Gastroesophageal sphincter (tissue), 4 donors: Measurements from ENCODE around the gene MRPL52. TPM values are rescaled to one million over a fixed set of nuclear protein-coding genes. Genes with fewer than 3 reads are reported as not detected.
"Not testable (repeated sequence)": the region's sequence is repeated elsewhere in the genome, so short reads cannot be mapped to it uniquely, and the experiment has no call there.

Source experiments
- ATAC-seq: fragments of 150-250 bp; one replicate; pipeline ENCODE4 v1.9.1; 2016; ENCODE audit warnings: mild to moderate bottlenecking, moderate library complexity
- H3K27ac ChIP-seq, 4 donors: fragments of 200-600 bp; sonication (generic) in 3 of 4; 1 replicate in 3 of 4; 2 replicates in 1 of 4; pipeline ENCODE4 v1.5.1; 2016 to 2019
- H3K27me3 ChIP-seq: fragments of 200-600 bp; sonication (generic); one replicate; pipeline ENCODE4 v1.5.1; 2019
- H3K36me3 ChIP-seq, 2 donors: fragments of 200-600 bp; sonication (generic); one replicate each; pipeline ENCODE4 v1.5.1; 2019; ENCODE audit warnings: control low read depth in 1 of 2
- H3K4me1 ChIP-seq, 3 donors: fragments of 200-600 bp; sonication (generic); 1 replicate in 2 of 3; 2 replicates in 1 of 3; pipeline ENCODE4 v1.5.1; 2016 to 2019; ENCODE audit warnings: control low read depth in 2 of 3
- H3K4me3 ChIP-seq, 2 donors: fragments of 200-600 bp; sonication (generic); one replicate each; pipeline ENCODE4 v1.5.1; 2019; ENCODE audit warnings: mild to moderate bottlenecking in 1 of 2, moderate library complexity in 1 of 2
- H3K9me3 ChIP-seq, 3 donors: fragments of 200-600 bp; sonication (generic); one replicate each; pipeline ENCODE4 v1.5.1; 2017 to 2019; ENCODE audit warnings: control low read depth in 2 of 3
- EP300 ChIP-seq: sonication (generic); formaldehyde crosslinking; IDR thresholded peaks from one replicate; pipeline ENCODE4 v1.6.1; 2017; ENCODE audit warnings: antibody characterized with exemption, mild to moderate bottlenecking
- POLR2A ChIP-seq, 2 donors: fragments of 450-650 bp; IDR thresholded peaks; one replicate each; pipeline ENCODE4 v1.6.1; 2017; ENCODE audit warnings: antibody characterized with exemption in 2 of 2, mild to moderate bottlenecking in 2 of 2, moderate library complexity in 1 of 2
- POLR2AphosphoS5 ChIP-seq: sonication (generic); formaldehyde crosslinking; IDR thresholded peaks from one replicate; pipeline ENCODE4 v1.6.1; 2017; ENCODE audit warnings: antibody characterized with exemption
- WGBS, 2 donors: methylation state at CpG; one replicate each; pipeline ENCODE4 v1.1.5; 2018; ENCODE audit warnings: low coverage in 1 of 2; 5-methylcytosine and 5-hydroxymethylcytosine counted together
- total RNA-seq, 4 donors: library from RNA; depleted of rRNA; stranded (reverse); fragments of >200 nt; gene quantifications; one replicate each; pipeline ENCODE4 v1.1.0, GENCODE V29; 2016
- TF ChIP-seq, protein P1 (sequence below), 4 experiments: fragments of 200-600 bp in 2 of 4; fragments of 450-650 bp in 2 of 4; sonication (generic) in 1 of 4; IDR thresholded peaks; one replicate each; pipeline ENCODE4 v1.5.1; 2017 to 2019; ENCODE audit warnings: antibody characterized with exemption in 4 of 4, mild to moderate bottlenecking in 2 of 4, moderate library complexity in 2 of 4

The MRPL52 gene
- total RNA-seq, 4 donors from 2014 or later, result 24.4 to 65.0 (median 35.0) TPM

DNA sequence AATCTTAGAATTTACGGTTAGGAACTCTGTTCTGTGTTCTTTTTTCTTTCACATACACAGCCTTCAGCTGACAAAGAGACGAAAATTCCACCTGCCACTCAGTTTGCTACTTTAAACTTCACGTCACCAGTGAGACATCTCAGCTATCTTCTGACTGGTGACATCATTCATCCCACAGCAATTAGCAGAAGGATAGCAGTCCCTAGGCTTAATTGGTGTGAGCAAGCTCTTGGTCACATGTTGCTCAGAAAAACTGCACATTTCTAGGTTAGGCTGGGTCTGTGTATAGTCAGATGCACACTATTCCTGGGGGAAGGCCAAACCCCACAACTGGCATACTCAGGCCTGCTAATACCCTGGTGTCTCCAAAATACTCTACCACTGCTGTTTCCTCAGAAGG lies 38.4 kb upstream of the MRPL52 start:
- TF ChIP-seq POLR2A (IDR thresholded peaks at IDR 0.05) (no peak), POLR2AphosphoS5 (no peak), EP300 (no peak)
- TF ChIP-seq, protein P1, sequence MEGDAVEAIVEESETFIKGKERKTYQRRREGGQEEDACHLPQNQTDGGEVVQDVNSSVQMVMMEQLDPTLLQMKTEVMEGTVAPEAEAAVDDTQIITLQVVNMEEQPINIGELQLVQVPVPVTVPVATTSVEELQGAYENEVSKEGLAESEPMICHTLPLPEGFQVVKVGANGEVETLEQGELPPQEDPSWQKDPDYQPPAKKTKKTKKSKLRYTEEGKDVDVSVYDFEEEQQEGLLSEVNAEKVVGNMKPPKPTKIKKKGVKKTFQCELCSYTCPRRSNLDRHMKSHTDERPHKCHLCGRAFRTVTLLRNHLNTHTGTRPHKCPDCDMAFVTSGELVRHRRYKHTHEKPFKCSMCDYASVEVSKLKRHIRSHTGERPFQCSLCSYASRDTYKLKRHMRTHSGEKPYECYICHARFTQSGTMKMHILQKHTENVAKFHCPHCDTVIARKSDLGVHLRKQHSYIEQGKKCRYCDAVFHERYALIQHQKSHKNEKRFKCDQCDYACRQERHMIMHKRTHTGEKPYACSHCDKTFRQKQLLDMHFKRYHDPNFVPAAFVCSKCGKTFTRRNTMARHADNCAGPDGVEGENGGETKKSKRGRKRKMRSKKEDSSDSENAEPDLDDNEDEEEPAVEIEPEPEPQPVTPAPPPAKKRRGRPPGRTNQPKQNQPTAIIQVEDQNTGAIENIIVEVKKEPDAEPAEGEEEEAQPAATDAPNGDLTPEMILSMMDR (IDR thresholded peaks at IDR 0.05), result no peak
- 28% methylated on average over 3 of the region's 3 CpGs; no CpG with 5 or more reads in 1 of the 2 donors for WGBS, 2 donors
- H3K27ac ChIP-seq, result no peak overlapping the region

DNA sequence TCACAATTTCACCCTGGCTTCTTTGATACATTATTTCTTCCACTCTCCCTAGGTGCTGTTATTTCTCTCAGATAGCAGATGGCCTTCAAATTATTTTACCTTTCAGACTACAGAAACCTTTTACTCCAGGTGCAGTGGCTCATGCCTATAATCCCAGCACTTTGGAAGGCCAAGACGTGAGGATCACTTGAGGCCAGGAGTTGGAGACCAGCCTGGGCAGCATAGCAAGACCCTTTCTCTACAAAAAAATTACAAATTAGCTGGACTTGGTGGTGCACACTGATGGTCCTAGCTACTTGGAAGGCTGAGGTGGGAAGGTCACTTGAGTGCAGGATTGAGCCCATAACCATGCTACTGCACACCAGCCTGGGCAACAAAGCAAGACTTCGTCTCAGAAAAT lies 37.5 kb upstream of the MRPL52 start:
- WGBS, 2 donors, result 71% methylated on average over 1 of the region's 2 CpGs; no CpG with 5 or more reads in 1 of the 2 donors
- H3K36me3 ChIP-seq, result no peaks in the 10 kb centered on the region
- ATAC-seq, result no peak
- H3K27me3 ChIP-seq, result peaks cover 10% of the 10 kb centered on the region
- no peaks in the 10 kb centered on the region for H3K9me3 ChIP-seq
- H3K27ac ChIP-seq, result no peak overlapping the region
- H3K4me3 ChIP-seq, result no peak overlapping the region
- no peaks in the 10 kb centered on the region for H3K4me1 ChIP-seq
- TF ChIP-seq, protein P1 (IDR thresholded peaks at IDR 0.05), result no peak
- TF ChIP-seq EP300, result no peak
- no peak for TF ChIP-seq POLR2A (IDR thresholded peaks at IDR 0.05)
- TF ChIP-seq POLR2AphosphoS5, result no peak

More for the DNA sequence above, 38.4 kb upstream of the MRPL52 start:
- Histone ChIP-seq H3K4me1 (no peaks in the 10 kb centered on the region), H3K27me3 (peaks cover 7% of the 10 kb centered on the region), H3K4me3 (no peak overlapping the region), H3K36me3 (no peaks in the 10 kb centered on the region), H3K9me3 (no peaks in the 10 kb centered on the region)
- ATAC-seq, result no peak

DNA sequence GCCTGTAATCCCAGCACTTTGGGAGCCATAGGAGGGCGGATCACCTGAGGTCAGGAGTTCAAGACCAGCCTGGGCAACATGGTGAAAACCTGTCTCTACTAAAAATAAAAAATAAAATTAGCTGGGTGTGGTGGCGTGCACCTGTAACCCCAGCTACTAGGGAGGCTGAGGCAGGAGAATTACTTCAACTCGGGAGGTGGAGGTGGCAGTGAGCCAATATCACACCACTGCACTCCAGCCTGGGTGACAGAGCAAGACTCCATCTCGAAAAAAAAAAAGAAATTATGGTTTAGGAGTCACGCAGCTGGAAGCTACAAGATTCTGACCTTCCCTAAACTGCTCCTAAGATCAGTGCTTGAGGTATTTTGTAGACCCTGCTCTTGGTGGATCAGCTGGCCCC lies 36.1 kb upstream of the MRPL52 start:
- H3K27me3 ChIP-seq, H3K4me3 ChIP-seq, H3K4me1 ChIP-seq, ATAC-seq, H3K9me3 ChIP-seq, H3K36me3 ChIP-seq, H3K27ac ChIP-seq: not testable (repeated sequence)
- 80 to 100% methylated on average over 1 to 5 of the region's 5 CpGs for WGBS, 2 donors

DNA sequence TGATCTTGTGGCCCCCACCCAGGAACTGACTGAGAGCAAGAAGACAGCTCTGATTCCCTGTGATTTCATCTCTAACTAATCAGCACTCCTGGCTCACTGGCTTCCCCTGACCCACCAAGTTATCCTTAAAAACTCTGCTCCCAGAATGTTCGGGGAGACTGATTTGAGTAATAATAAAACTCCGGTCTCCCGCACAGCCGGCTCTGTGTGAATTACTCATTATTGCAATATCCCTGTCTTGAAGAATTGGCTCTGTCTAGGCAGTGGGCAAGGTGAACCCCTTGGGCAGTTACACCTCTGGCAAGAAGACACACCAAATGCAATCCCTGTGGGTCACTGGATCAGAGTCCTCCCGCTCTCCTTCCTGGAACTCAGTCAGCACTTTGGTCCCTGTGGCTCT lies 35.7 kb upstream of the MRPL52 start:
- no peak overlapping the region for H3K27ac ChIP-seq
- TF ChIP-seq POLR2A (IDR thresholded peaks at IDR 0.05) (no peak), EP300 (no peak), POLR2AphosphoS5 (no peak)
- TF ChIP-seq, protein P1 (IDR thresholded peaks at IDR 0.05), result no peak
- peaks cover 10% of the 10 kb centered on the region for H3K27me3 ChIP-seq
- no peaks in the 10 kb centered on the region for H3K4me1 ChIP-seq
- H3K36me3 ChIP-seq, result no peaks in the 10 kb centered on the region
- H3K9me3 ChIP-seq, result no peaks in the 10 kb centered on the region
- H3K4me3 ChIP-seq, result no peak overlapping the region
- no peak for ATAC-seq
- 100% methylated on average over 1 of the region's 5 CpGs; no CpG with 5 or more reads in 1 of the 2 donors for WGBS, 2 donors

DNA sequence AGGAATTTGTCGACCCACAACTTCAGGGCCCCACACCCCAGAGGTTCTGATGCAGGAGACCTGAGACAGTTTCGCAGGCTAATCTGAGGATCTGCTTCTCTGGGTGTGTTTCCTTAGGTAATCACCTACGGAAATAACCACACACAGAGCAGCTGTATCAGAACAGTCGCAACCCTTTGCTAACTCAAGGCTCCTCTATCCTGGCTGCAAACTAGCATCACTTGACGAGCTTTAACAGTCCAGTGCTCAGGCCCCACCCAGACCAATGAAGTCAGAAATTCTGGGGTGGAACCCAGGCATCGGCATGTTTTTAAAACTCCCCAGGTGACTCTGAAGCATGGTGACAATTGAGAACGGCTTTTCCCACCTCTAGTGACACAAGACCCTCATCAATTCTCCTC lies 35.1 kb upstream of the MRPL52 start:
- H3K27ac ChIP-seq, result no peak overlapping the region
- WGBS, 2 donors, result 63 to 100% methylated on average over 1 to 5 of the region's 7 CpGs
- TF ChIP-seq EP300 (no peak), POLR2AphosphoS5 (no peak), POLR2A (IDR thresholded peaks at IDR 0.05) (no peak)
- TF ChIP-seq, protein P1 (IDR thresholded peaks at IDR 0.05), result no peak
- H3K27me3 ChIP-seq, result peaks cover 10% of the 10 kb centered on the region
- no peak for ATAC-seq
- H3K36me3 ChIP-seq, result no peaks in the 10 kb centered on the region
- H3K4me1 ChIP-seq, result no peaks in the 10 kb centered on the region
- no peaks in the 10 kb centered on the region for H3K9me3 ChIP-seq
- no peak overlapping the region for H3K4me3 ChIP-seq
